ACC112 (cell line): ENCODE data around the gene TSPEAR.
A peak's percentile ranks its signal among the peaks of the same experiment; 100 is the strongest.

Experiments used
- H2AFZ ChIP-seq: fragments of 200-600 bp; sonication (generic); one replicate; pipeline ENCODE4 v1.6.0; 2017; ENCODE audit warnings: antibody characterized with exemption, low read length; ENCODE audit not compliant: unreplicated experiment
- H3K27ac ChIP-seq: fragments of 200-600 bp; sonication (generic); 2 replicates; pipeline ENCODE4 v1.5.1; 2014; ENCODE audit warnings: low read depth, mild to moderate bottlenecking, antibody characterized with exemption, low read length, moderate library complexity
- H3K27me3 ChIP-seq: fragments of 200-600 bp; sonication (generic); 2 replicates; pipeline ENCODE4 v1.6.1; 2014; ENCODE audit warnings: mild to moderate bottlenecking, antibody characterized with exemption, low read length, moderate library complexity, mixed read lengths; ENCODE audit not compliant: insufficient read depth
- H3K36me3 ChIP-seq: fragments of 200-600 bp; sonication (generic); 2 replicates; pipeline ENCODE4 v1.6.1; 2016; ENCODE audit warnings: mild to moderate bottlenecking, antibody characterized with exemption, low read length, moderate library complexity, mixed read lengths; ENCODE audit not compliant: insufficient read depth
- H3K4me1 ChIP-seq: fragments of 200-600 bp; sonication (generic); one replicate; pipeline ENCODE4 v1.6.1; 2016; ENCODE audit warnings: low read length, mixed read lengths; ENCODE audit not compliant: insufficient read depth, unreplicated experiment, control insufficient read depth
- H3K4me3 ChIP-seq: fragments of 200-600 bp; sonication (generic); 2 replicates; pipeline ENCODE4 v1.5.1; 2014; ENCODE audit warnings: mild to moderate bottlenecking, low read depth, low read length
- H3K79me2 ChIP-seq: fragments of 200-600 bp; sonication (generic); one replicate; pipeline ENCODE4 v1.6.0; 2016; ENCODE audit warnings: low read length; ENCODE audit not compliant: control insufficient read depth, unreplicated experiment, insufficient read depth

The TSPEAR gene

DNA sequence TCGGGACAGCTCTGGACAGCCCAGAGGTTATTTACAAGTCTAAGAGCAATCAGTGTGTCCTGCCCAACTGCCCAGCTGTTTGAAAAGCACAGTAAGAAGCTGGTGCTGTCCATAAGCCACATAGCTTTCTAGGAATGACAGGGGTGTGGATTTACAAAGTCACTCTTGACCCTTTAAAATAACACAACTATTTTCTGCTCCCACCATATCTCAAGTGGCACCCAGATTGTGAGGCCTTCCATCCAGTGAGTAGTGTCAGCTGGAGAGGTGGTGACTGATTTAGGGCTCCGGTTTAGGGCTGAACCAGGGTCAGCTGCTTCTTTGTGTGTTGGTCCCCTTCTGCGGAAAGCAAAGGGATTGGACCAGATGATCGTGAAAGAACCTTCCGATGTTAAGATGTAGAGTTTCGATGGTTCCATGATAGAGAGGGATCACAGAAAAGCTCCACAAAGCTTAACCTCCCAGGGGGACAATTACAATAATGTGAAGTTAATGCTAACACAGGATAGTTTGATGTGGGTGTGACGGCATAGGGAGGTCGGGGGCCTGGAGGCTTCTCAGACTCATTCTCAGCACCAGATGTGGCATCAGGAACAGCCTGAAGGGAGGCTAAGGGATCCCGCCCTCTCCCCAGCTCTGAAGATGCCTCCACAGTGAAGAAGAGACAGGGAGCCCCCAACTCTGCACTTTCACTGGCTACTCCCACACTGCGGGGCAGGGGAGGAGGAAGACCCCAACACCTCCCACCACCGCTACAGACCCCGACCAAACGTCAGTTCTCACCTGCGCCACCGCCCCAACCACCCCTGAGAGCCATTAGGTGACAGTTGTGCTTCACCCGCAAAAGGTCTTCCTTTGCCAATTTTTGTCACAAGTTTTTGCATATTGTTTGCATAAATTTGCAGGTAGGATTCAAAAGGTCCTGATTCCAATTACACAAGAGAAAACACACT, 215.5 kb downstream of the TSPEAR start:
- no peaks in the 10 kb centered on the region for H3K36me3 ChIP-seq
- H3K4me1 ChIP-seq: no peaks in the 10 kb centered on the region
- H2AFZ ChIP-seq: no peak overlapping the region
- no peak overlapping the region for H3K27ac ChIP-seq
- no peaks in the 10 kb centered on the region for H3K79me2 ChIP-seq
- H3K4me3 ChIP-seq: peak overlapping the region; percentile 37; the same call in 1 of the 2 replicates
- H3K27me3 ChIP-seq: peaks cover 28% of the 10 kb centered on the region

DNA sequence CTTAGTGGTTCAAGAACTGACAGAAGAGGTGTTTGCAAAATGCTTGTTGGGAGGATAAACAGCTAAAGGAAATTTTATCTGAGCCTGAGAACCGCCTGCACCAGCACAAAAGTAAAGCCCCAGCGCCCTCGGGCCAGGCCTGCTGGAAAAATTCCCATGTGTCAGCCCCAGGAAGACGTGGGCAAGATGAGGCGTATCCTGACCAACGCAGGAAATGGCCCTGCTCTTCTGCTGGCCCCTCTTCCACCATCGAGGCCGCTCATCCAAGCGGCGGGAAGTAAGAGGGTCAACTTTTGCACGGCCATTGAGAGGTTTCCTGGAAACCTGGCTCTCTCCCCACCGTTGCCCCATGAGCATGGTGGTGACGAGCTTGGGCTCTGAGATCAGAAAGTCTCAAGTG, 216.4 kb downstream of the TSPEAR start:
- Histone ChIP-seq H3K27me3 (peaks cover 21% of the 10 kb centered on the region), H3K27ac (no peak overlapping the region)

DNA sequence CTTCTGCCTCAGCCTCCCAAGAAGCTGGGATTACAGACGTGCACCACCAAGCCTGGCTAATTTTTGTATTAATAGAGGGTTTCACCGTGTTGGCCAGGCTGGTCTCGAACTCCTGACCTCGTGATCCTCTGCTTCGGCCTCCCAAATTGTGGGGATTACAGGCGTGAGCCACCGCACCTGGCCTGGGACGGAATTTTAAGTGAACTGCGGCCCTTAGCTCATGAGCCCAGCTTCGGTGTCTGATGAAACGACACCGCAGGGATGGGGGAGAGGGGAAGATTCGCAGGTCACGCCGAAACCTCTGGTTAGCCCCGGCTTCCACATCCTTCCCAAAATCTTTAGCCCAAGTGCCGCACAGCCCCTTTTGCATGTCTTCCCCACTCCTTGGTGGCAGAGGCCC, 217.0 kb downstream of the TSPEAR start:
- no peaks in the 10 kb centered on the region for H3K36me3 ChIP-seq
- peaks cover 19% of the 10 kb centered on the region for H3K27me3 ChIP-seq
- H3K4me1 ChIP-seq: no peaks in the 10 kb centered on the region

More for the DNA sequence above, 216.4 kb downstream of the TSPEAR start:
- H2AFZ ChIP-seq: no peak overlapping the region
- no peak overlapping the region for H3K4me3 ChIP-seq
- H3K79me2 ChIP-seq: no peaks in the 10 kb centered on the region
- no peaks in the 10 kb centered on the region for H3K36me3 ChIP-seq
- no peaks in the 10 kb centered on the region for H3K4me1 ChIP-seq

DNA sequence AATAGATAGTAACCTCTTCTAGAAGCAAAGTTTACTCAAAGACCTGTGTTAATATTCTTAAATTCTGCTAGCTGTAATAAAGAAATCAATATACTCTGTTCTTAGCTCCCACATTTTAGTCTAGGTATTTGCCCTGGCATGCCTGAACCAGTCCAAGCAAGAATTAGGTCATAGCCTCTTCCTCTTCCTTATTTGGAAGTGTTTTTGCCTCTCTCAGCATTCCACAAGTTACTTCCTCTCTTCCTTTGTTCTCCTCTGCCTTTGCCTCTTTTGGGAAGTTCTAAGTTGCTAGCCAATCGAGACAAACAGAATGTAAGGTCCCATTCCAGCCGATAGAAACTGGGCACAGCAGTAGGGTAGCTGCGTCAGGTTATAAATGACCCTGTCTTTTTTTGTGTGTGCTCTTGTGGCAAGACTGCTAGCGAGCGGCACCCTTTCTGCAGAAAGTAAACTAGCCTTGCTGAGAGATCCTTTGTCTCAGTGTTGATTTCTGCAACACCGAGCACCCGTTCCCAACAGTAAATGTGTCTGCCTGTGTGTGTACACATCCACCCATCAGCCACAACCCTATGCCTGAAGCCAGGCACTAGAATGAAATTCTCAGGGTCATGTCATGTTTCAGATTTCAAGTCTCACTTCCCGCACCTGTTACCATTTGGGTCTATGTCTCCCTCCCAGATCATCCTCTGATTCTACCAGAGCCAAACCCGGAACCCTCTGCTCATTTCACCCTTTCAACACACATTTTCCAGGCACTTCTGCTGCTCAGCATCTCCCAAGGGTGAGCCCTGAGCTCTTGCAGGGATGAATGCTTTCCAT, 218.6 kb downstream of the TSPEAR start:
- H3K27me3 ChIP-seq: peaks cover 19% of the 10 kb centered on the region
- no peaks in the 10 kb centered on the region for H3K79me2 ChIP-seq
- H3K27ac ChIP-seq: no peak overlapping the region
- no peak overlapping the region for H3K4me3 ChIP-seq
- no peak overlapping the region for H2AFZ ChIP-seq
- H3K4me1 ChIP-seq: no peaks in the 10 kb centered on the region
- no peaks in the 10 kb centered on the region for H3K36me3 ChIP-seq

More for the DNA sequence above, 217.0 kb downstream of the TSPEAR start:
- Histone ChIP-seq H3K79me2 (no peaks in the 10 kb centered on the region), H3K4me3 (no peak overlapping the region), H2AFZ (no peak overlapping the region), H3K27ac (no peak overlapping the region)

DNA sequence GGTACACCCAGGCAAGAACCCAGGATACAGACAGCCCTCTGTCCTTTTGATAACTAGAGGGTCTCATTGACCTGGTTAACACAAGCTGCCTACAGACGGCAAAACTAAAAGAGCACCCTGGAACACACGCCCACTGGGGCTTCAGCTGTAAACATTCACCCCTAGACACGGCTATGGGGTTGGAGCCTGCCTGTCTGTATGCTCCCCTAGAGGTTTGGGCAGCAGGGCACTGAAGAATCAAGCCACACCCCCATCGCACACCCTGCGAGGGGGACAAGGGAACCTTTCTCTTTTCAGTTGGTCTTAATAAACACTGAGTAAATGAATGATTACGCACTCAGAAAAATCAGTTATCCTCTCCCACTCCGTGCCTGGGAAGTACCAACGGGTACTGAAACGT, 220.6 kb downstream of the TSPEAR start:
- H3K79me2 ChIP-seq: no peaks in the 10 kb centered on the region

DNA sequence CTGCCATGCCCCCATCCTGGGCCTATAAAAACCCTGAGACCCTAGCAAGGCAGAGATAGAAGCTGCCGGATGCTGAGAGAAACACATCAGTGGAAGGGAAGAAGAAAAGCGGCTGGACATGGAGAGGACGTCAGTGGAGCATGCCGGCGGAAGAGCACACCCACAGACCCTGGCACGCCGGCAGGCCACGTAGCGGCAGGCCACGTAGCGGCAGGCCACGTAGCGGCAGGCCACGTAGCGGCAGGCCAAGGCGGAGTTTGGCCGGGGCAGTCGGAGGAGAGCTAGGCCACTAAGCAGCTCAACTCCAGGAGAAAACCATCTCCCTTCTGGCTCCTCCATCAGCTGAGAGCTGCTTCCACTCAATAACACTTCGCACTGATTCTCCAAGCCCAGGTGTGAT, 221.0 kb downstream of the TSPEAR start:
- no peak overlapping the region for H2AFZ ChIP-seq
- H3K27me3 ChIP-seq: peaks cover 5% of the 10 kb centered on the region; the same call in 1 of the 2 replicates
- no peaks in the 10 kb centered on the region for H3K79me2 ChIP-seq
- H3K4me3 ChIP-seq: no peak overlapping the region
- no peaks in the 10 kb centered on the region for H3K4me1 ChIP-seq
- no peaks in the 10 kb centered on the region for H3K36me3 ChIP-seq
- H3K27ac ChIP-seq: no peak overlapping the region

More for the DNA sequence above, 220.6 kb downstream of the TSPEAR start:
- Histone ChIP-seq H3K27me3 (peaks cover 9% of the 10 kb centered on the region; the same call in 1 of the 2 replicates), H3K36me3 (no peaks in the 10 kb centered on the region), H3K4me3 (no peak overlapping the region), H3K27ac (no peak overlapping the region), H2AFZ (no peak overlapping the region), H3K4me1 (no peaks in the 10 kb centered on the region)

DNA sequence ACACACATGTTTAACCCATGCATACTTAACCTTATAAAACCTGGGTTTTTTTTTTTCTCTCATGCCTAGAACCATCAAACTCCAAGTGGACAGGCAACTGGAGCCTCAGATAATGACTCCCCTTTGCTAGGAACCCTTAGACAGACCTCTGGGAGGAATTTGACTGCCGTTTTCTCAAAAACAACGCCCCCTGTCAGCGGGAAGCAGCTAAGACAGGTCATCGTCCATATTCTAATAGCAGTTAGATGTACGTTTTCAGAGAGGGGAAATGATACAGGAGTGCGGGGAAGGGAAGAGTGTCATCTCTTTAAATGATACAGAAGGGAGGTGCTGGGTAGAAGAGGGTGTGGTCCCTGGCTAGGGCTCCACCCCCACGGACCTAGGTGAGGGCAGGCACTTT, 221.4 kb downstream of the TSPEAR start:
- Histone ChIP-seq H3K27me3 (peaks cover under 1% of the 10 kb centered on the region; the same call in 1 of the 2 replicates), H2AFZ (no peak overlapping the region), H3K79me2 (no peaks in the 10 kb centered on the region), H3K27ac (no peak overlapping the region), H3K36me3 (no peaks in the 10 kb centered on the region), H3K4me3 (no peak overlapping the region), H3K4me1 (no peaks in the 10 kb centered on the region)

DNA sequence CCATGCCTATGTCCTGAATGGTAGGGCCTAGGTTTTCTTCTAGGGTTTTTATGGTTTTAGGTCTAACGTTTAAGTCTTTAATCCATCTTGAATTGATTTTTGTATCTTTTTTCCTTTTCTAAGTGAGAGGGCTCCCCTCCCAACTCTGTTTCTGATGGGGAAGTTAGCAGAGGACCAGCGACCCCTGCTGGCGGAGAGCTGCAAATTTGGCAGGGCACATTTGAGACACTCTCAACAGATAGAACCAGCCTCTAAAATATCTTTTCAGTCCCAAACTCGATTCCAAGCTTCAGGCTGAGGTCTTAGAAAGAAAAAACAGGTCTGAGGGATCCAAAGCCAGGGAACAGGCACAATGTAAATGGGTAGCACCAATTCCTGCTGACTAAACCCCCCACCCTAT, 223.5 kb downstream of the TSPEAR start:
- no peak overlapping the region for H3K4me3 ChIP-seq
- no peaks in the 10 kb centered on the region for H3K36me3 ChIP-seq
- no peak overlapping the region for H3K27ac ChIP-seq
- H2AFZ ChIP-seq: no peak overlapping the region
- H3K4me1 ChIP-seq: no peaks in the 10 kb centered on the region
- no peaks in the 10 kb centered on the region for H3K79me2 ChIP-seq
- peaks cover 7% of the 10 kb centered on the region; the same call in 1 of the 2 replicates for H3K27me3 ChIP-seq

DNA sequence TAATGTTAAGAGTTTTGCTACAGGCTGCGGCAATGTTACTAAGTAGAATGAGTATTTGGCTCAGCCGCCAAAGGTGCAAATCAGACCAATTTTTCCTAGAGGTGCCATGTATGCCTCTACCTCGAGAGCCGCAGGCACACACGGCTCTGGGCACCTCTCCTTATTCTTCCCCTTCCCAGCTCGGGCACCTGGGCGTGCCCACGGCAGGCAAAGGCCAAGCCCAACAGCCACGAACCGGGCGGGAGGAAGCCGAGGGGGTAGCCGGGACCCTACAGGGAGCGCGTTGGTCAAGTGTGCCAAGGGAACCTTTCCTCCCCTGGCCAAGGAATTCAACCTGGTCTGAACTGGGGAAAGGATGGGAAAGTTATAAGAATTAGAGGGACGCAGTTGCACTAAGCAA, 225.1 kb downstream of the TSPEAR start:
- Histone ChIP-seq H3K27me3 (peaks cover 7% of the 10 kb centered on the region; the same call in 1 of the 2 replicates), H3K4me1 (no peaks in the 10 kb centered on the region), H3K36me3 (no peaks in the 10 kb centered on the region), H3K4me3 (no peak overlapping the region), H2AFZ (no peak overlapping the region), H3K79me2 (no peaks in the 10 kb centered on the region), H3K27ac (no peak overlapping the region)

DNA sequence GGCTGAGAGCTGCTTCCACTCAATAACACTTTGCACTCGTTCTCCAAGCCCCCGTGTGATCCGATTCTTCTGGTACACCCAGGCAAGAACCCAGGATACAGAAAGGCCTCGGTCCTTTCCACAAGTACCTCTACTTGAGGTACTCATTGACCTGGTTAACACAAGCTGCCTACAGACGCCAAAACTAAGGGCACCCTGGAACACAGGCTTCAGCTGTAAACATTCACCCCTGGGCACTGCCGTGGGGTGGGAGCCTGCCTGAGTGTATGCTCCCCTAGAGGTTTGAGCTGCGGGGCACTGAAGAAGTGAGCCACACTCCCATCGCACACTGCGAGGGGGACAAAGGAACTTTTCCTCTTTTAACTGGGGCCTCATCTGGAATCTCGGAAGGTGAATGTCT, 225.6 kb downstream of the TSPEAR start:
- Histone ChIP-seq H3K4me3 (peak overlapping the region; percentile 68), H2AFZ (no peak overlapping the region), H3K27me3 (peaks cover 7% of the 10 kb centered on the region; the same call in 1 of the 2 replicates), H3K36me3 (no peaks in the 10 kb centered on the region), H3K4me1 (no peaks in the 10 kb centered on the region), H3K79me2 (no peaks in the 10 kb centered on the region), H3K27ac (no peak overlapping the region)
